Stimulated activated CD4-positive, alpha-beta T cell treated with anti-CD3 and anti-CD28 coated beads, Interleukin-12 subunit alpha, Interleukin-12 subunit beta, amount 100 ng/mL, for 4 hours (primary cell): Measurements from ENCODE around the gene HEXA.

Source experiments
- DNase-seq: peaks from one replicate; pipeline ENCODE4 v3.0.0-alpha.2; 2020

The HEXA gene

GRCh38 chr15:72318408-72318942 lies 57.3 kb downstream of the HEXA start:
- no peak for DNase-seq

GRCh38 chr15:72315706-72316370 lies 60.0 kb downstream of the HEXA start:
- DNase-seq = no peak

GRCh38 chr15:72313881-72314280 lies 61.9 kb downstream of the HEXA start:
- no peak for DNase-seq

- DNase-seq = no peak
Measured at GRCh38 chr15:72313448-72313840, 62.4 kb downstream of the HEXA start.

GRCh38 chr15:72312605-72313447 lies 63.0 kb downstream of the HEXA start:
- peak; percentile 48 for DNase-seq

GRCh38 chr15:72307026-72307425 lies 68.8 kb downstream of the HEXA start:
- DNase-seq = no peak

GRCh38 chr15:72306211-72306785 lies 69.5 kb downstream of the HEXA start:
- no peak for DNase-seq

GRCh38 chr15:72304596-72304995 lies 71.2 kb downstream of the HEXA start:
- DNase-seq = no peak

- no peak for DNase-seq
Measured at GRCh38 chr15:72302955-72303354, 72.9 kb downstream of the HEXA start.
